ENCODE measurements around the gene AADACL4. TPM values are rescaled to one million over a fixed set of nuclear protein-coding genes. Genes with fewer than 3 reads are reported as not detected.

The AADACL4 gene
- total and polyA plus RNA-seq, 12 donors = not detected

DNA sequence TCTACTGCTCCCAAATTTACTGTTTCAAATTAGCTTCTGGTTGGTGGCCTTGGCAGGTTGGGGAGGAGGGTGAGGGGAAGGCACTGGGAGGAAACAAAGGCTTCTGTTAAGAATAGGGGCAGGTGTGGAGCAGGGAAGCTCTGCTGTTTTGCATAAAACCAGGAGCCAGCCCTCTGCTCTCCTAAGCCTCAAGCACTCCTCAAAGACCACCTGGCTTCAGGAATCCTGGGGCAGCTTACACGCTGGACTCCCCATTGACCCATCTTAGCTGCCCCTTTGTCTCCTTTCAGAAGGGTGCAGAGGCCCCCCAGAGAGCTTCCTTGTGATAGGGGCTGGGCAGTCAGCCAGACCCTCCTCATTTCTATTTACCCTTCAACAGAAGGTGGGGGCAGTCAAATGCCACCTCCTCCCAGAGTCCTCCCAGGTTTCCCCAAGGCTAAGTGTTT, 14.4 kb upstream of the AADACL4 start:
- 83 to 92% methylated on average over 1 of the region's 1 CpG for WGBS, 2 donors
- peaks cover 0 to 5% (median 0%) of the 10 kb centered on the region in 7 donors for H3K27me3 ChIP-seq
- ATAC-seq = no peak
- H3K4me1 ChIP-seq = peaks cover 0 to 20% (median 6%) of the 10 kb centered on the region in 9 donors
- DNase-seq = no peak
- H3K27ac ChIP-seq = no peak overlapping the region
- no peaks in the 10 kb centered on the region for H3K36me3 ChIP-seq
- intact Hi-C loops (cut with DNase I) = loop anchor here in 4 of 10 donors (10.0 kb wide), 3 partner anchors 225 to 315 kb away; no protein-coding TSS in a partner anchor
- no peaks in the 10 kb centered on the region for H3K9me3 ChIP-seq
- no peak for TF ChIP-seq CTCF (IDR thresholded peaks at IDR 0.05)
- H3K4me3 ChIP-seq = no peak overlapping the region

- ATAC-seq = no peak
- Histone ChIP-seq H3K4me3 (no peak overlapping the region), H3K36me3 (no peaks in the 10 kb centered on the region), H3K27ac (no peak overlapping the region), H3K4me1 (peaks cover 0 to 23% (median 8%) of the 10 kb centered on the region in 9 donors), H3K9me3 (no peaks in the 10 kb centered on the region), H3K27me3 (peaks cover 0 to 5% (median 0%) of the 10 kb centered on the region in 7 donors)
- TF ChIP-seq CTCF (IDR thresholded peaks at IDR 0.05) = no peak
- WGBS, 2 donors = 82 to 87% methylated on average over 15 of the region's 15 CpGs
- no peak for DNase-seq
- intact Hi-C loops (cut with DNase I) = loop anchor here in 4 of 10 donors (10.0 kb wide), 3 partner anchors 225 to 315 kb away; no protein-coding TSS in a partner anchor
Observed at GRCh38 chr1:12629985-12630760, 13.7 kb upstream of the AADACL4 start.

GRCh38 chr1:12630946-12631530, 12.8 kb upstream of the AADACL4 start:
- Histone ChIP-seq H3K36me3 (no peaks in the 10 kb centered on the region), H3K9me3 (no peaks in the 10 kb centered on the region), H3K27me3 (peaks cover 0 to 5% (median 0%) of the 10 kb centered on the region in 7 donors), H3K4me3 (no peak overlapping the region), H3K4me1 (peaks cover 0 to 24% (median 10%) of the 10 kb centered on the region in 9 donors), H3K27ac (no peak overlapping the region)
- ATAC-seq (no peak), DNase-seq (no peak)
- no peak for TF ChIP-seq CTCF (IDR thresholded peaks at IDR 0.05)
- 70 to 83% methylated on average over 6 of the region's 6 CpGs for WGBS, 2 donors
- intact Hi-C loops (cut with DNase I) = no loop called here

DNA sequence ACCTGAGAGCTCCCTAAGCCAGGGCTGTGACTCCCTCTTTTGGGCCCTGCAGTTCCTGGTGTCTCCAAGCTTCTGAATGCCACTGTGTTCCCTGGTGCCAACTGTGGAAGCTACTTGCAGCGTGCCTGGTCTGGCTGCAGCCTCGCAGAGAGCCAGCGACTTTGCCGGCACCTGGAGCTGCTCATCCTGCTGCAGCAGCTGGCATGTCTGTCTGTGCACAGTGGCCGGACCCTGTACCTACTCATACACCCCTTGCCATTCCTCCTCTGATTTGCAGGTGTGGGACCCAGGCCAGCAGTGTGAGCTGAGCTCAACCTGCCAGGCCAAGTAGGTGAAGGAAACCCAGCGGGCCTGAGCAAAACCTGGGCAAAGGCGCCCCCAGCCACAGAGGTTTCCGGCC, 12.3 kb upstream of the AADACL4 start:
- Histone ChIP-seq H3K36me3 (no peaks in the 10 kb centered on the region), H3K27me3 (peaks cover 0 to 5% (median 0%) of the 10 kb centered on the region in 7 donors), H3K4me1 (peaks cover 0 to 29% (median 15%) of the 10 kb centered on the region in 9 donors), H3K9me3 (no peaks in the 10 kb centered on the region), H3K4me3 (no peak overlapping the region), H3K27ac (no peak overlapping the region)
- 97% methylated on average over 8 of the region's 8 CpGs for WGBS, 2 donors
- no peak for TF ChIP-seq CTCF (IDR thresholded peaks at IDR 0.05)
- intact Hi-C loops (cut with DNase I) = no loop called here
- no peak for DNase-seq
- no peak for ATAC-seq

Measured in heart right ventricle (tissue), 16 donors.